Middle frontal gyrus (tissue), 1 donor: ENCODE measurements around the gene HHIP.
"Not testable (repeated sequence)": the region's sequence is repeated elsewhere in the genome, so short reads cannot be mapped to it uniquely, and the experiment has no call there.

Experiments
- DNase-seq: peaks from one replicate; pipeline ENCODE4 v3.0.0-alpha.2; 2015; ENCODE audit warnings: low spot score; ENCODE audit errors: extremely low spot score

HHIP gene

GRCh38 chr4:144748814-144749555 is 103.0 kb downstream of the HHIP start:
- no peak for DNase-seq

DNA sequence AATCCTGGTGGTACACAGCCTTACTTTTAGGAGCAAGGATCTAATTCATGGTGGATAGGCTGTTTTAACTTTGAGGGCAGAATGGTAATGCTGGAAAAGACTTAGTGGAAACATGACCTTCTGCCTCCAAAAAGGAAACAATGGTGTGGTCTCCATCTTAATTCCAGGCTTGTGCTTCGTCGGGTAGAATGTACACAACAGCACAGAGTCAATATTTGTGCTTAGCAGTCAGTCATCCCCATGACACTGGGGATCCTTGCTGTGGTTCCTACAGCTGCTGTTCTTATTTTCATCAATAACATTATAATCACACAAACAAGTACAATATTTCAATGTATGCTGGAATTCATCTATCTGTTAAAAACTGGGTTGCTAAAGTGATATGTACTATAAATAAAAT is 104.4 kb downstream of the HHIP start:
- DNase-seq: no peak

GRCh38 chr4:144754562-144755410 is 108.8 kb downstream of the HHIP start:
- DNase-seq: no peak

DNA sequence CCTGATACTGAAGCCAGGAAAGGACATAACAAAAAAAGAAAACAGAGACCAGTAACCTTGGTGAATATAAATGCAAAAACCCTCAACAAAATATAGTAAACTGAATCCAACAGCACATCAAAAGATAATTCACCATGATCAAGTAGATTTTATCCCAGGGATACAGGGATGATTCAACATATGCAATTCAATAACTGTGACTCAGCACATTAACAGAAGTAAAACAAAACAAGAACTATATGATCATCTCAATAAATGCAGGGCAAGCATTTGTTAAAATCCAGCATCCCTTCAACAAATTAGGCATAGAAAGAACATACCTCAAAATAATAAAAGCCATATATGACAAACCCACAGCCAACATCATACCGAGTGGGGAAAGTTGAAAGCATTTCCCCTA is 112.0 kb downstream of the HHIP start:
- no peak for DNase-seq

DNA sequence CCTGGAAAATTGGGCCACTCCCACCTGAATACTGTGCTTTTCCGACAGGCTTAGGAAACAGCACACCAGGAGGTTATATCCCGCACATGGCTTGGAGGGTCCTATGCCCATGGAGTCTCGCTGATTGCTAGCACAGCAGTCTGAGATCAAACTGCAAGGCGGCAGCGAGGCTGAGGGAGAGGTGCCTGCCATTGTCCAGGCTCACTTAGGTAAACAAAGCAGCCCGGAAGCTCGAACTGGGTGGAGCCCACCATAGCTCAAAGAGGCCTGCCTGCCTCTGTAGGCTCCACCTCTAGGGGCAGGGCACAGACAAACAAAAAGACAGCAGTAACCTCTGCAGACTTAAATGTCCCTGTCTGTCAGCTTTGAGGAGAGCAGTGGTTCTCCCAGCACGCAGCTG is 122.9 kb downstream of the HHIP start:
- DNase-seq: not testable (repeated sequence)

DNA sequence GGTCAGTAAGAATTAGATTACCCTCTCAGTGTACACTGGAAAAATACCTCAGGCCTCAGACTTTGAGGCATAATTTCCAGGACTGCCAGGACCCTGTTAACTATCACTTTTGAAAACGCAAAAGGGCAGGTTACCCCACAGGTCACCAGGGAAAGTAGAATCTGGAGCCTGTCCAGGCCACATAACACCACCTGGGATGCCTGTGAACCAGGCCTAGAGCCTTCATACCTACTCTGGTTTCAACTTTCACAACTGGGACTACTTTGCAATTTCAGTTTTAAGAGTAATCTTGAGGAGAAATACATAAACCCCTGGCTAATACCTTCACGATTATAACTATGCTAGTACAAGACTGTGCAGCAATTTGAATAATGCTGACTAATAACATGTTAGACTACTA is 132.4 kb downstream of the HHIP start:
- no peak for DNase-seq

DNA sequence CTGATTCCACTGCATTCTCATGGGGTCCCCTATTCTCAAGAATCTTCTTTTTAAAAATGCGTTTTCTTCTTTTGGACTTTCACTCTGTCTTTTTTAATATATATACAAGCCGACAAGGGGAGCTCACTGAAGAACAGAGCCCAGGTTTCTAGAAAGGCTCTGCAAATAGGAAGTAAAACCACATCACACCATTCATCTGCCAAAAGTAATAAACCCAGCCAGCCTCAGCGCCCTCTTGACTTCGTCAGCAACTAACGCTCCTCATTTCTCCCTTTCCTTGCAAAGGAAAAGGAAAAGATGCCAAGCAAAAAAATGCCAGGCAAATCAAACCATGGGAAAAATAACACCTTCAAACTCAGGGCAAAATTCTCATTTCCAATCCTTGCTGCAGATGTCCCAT is 136.4 kb downstream of the HHIP start:
- DNase-seq: no peak

DNA sequence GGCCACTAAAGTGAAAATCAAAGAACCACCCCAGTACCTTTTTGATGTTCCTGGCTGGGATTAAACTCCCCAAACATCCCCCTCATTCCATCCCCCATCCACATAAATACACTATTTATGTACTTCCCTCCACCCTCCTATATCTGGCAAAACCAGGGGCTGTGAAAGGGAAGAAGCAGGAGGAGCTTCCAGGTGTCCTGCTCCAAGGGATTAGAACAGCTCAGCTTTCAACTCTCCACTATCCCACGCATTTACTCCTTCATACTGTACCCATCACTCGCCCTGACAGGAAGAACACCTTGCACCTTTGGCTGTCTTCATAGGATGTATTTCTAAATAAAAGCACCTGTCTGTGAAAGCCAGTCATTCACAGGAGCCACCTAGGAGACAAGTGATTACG is 140.0 kb downstream of the HHIP start:
- DNase-seq: no peak

DNA sequence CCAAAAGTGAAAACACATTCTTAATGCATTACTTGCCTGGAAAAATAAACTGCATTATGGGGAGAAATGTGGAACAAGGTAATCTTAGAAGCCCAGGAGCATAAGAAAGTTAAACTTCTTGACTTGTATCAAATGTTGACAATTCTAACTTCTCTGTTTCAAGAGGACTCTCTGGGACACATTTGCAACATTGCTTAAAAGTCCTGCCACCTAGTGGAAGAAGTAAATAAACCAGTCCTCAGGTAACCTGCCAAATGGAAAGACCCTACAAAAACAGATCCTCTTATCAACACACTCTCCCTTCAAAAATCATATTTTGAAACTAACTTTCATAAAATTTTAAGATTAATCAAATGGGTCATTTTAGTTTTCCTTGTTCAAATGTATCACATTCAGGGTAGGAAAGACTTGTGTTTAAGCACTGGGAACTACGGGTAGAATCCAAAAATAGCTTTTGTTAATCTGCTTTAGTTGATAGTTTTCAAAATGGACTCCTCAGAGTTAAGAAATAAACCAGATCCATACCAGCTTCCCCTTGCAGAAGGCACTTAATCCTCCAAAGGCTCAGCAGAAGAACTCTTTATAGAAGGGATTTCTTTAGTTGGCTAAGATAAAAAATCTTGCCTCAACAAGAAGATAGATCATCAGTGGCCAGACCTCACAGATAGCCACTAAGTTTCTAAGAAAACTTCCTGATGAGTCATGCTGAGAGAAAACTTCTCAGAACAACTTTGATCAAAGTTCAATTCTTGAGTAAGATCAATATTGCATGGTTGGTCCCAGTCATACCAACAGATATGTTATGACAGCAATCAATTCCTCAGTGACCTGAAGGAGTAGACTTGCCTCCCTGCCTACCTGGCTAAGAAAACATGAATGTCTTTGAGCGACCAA is 141.7 kb downstream of the HHIP start:
- no peak for DNase-seq

GRCh38 chr4:144788469-144788868 is 142.5 kb downstream of the HHIP start:
- DNase-seq: no peak

- not testable (repeated sequence) for DNase-seq
These were observed 146.0 kb downstream of the HHIP start for GRCh38 chr4:144791933-144792332.
